GM19240 (cell line): ENCODE measurements around the gene SLC6A9.
A peak's percentile ranks its signal among the peaks of the same experiment; 100 is the strongest.

Experiments
- DNase-seq: peaks from one replicate; pipeline ENCODE4 v3.0.0; 2011; ENCODE audit warnings: low spot score; ENCODE audit not compliant: insufficient read length

SLC6A9 gene

DNA sequence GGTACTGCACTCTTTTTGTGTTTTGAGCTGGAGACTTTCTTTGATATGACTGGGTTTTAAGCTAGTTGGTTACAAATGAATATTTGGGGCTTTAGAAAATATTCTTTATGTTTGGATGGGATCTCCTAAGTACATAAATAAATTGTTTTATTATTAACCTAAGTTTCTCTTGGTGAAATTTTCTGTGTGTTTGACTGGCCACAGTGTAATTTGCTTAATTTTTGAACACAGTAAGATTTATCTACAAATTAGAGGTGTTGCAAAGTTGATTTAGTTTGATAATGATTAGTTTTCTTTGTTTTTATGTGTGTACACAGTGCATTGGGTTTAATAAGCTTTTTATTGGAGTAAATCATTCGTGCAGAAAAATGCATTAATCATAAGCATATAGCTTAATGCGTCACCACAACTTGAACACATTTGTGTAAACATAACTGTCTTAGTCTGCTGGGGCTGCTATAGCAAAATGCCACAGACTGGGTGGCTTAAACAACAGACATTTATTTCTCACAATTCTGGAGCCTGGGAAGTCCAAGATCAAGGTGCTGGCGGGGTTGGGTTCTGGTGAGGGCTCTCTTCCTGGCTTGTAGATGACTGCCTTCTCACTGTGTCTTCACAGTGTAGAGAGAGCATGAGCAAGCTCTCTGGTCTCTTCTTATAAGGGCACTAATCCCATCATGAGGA, 17.4 kb upstream of the SLC6A9 start:
- DNase-seq: no peak

DNA sequence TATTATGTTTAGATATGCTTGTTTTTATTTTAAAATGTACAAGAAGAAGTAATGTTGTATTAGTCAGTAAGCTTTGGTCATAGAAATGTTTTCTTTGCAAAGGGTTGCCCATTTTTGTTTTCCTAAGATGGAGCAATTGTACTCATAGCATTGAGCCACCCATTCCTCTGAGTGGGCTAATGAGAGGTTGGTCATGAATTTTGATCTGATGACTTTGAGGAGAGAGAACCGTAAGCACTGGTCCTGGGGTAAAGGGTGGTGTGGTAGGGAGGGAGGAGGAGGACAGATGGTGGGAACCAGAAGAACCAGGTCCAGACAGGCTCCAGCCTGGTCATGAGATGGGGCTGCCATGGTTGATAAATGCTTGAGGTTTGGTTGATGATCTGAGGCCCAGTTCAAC, 15.9 kb upstream of the SLC6A9 start:
- DNase-seq: no peak

DNA sequence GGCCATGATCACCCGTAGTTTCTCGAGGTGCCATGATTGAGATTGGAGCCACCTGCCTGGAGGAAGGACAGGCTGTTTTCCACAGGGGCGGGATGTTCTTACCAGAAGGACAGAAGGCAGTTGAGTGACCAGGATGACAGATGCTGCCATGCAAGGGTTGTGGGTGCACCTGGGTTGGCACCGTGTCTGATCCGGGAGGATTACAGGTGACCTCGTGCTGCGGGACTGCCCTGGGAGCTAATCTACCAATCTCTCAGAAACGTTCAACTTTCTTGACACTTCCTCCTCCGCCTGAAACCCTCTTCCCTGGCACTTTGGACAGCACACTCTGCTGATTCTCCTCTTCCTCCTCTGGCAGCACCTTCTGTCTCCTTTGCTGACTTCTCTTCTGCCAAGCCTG, 13.8 kb upstream of the SLC6A9 start:
- DNase-seq: no peak

DNA sequence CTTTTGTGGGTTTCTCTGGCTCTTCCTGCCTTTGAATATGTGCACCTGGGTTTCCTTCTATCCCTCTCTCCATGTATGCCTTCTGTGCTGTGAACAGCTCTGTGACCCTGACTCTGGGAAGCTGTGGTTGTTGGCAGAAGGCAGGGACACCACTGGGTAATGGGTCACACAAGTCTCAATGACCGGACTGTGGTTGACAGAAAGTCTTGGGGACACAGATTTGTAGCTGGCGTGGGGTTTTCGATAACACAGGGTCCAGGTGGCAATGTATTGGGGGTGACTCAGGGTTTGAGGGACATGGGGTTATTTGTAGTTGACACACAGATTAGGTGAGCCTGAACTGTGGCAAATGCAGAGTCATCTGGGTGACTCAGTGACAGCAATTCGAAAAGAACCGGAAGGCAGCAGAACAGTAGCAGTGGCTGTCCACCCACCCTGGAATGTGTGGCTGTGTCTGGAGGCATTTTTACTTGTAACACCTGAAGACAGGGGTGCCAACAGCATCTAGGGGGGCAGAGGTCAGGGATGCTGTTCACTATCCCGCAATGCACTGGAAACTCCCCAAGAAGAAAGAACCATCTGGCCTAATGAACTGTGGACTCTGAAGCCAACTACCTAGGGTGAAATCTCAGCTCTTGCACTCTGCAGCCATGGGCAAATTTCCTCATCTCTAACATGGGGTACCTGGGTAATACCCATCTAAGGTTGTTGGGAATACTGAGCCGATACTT, 13.0 kb upstream of the SLC6A9 start:
- no peak for DNase-seq

DNA sequence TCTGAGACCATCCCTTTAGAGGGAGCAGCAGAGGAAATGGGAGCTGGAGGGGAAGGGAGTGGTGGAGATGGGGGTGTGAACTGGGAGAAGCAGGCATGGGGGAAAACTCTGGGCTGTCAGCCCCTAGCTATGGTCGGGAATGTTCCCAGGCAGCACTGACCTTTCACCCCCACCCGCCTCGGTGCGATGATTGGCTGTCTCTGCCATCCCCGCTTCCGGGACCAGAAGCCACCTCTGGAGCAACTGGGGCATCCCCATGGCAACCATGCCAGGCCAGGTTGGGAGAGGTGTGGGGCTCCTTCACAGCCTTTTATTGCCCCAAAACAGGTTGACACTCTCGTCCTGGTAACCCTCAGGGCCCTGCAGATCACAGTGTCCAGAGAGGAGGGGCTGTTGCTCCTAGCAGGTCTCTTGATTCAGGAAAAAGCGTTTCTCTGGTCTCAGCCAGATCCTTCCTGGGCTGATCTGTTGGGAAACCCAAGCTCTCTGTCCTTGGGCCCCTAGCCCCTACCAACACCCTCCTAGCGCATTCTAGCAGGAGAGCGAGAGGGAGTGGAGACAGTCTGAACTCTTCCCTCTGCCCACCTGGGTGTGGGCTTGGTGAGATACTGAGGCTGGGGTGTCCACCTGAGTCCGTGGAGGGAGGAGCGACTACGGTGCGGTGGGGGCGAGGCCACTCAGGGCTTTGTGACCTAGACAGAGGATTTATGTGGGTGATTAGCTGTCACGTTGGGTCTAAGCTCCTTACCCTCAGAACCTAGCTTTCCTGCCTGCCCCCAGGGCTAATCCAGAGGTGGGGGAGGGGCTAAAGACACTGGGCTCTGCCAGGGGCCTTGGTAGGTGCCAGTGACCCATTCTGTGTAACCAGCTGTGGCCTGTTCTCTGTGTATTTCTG, 12.2 kb upstream of the SLC6A9 start:
- no peak for DNase-seq

DNA sequence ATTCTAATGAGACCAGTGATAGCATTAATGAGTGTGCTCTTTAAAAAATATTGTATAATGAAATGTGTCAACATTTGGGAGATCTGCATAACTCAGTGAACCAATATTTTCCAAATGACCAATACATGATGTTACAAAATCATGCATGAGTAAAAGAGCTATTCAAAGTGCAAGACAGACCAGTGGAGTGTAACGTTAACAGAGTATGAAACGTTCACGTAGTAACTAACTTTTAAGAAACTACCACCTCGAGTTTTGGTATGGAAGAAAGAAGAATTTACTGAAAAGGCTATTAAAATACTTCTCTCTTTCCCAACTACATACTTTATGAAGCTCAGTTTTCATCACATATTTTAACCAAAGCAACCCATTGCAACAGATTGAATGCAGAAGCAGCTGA, 9.6 kb upstream of the SLC6A9 start:
- DNase-seq: no peak

DNA sequence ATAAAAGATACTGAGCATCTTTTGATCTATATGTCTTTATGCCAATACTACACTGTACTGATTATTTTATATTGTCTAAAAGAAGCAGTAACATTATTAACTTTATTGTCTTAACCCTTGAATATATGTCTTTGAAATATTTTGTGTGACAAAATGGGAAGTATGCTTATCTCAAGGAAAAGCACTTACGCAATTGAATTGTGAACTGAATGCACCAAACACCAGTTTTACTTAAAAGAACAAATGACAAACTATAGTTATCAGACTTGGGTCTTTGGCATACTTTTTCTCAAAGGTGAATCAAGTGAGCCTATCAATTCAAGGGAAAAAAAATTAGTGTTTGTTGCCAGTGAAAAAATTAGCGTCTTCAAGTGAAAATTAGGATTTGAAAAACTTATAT, 9.2 kb upstream of the SLC6A9 start:
- DNase-seq: no peak

DNA sequence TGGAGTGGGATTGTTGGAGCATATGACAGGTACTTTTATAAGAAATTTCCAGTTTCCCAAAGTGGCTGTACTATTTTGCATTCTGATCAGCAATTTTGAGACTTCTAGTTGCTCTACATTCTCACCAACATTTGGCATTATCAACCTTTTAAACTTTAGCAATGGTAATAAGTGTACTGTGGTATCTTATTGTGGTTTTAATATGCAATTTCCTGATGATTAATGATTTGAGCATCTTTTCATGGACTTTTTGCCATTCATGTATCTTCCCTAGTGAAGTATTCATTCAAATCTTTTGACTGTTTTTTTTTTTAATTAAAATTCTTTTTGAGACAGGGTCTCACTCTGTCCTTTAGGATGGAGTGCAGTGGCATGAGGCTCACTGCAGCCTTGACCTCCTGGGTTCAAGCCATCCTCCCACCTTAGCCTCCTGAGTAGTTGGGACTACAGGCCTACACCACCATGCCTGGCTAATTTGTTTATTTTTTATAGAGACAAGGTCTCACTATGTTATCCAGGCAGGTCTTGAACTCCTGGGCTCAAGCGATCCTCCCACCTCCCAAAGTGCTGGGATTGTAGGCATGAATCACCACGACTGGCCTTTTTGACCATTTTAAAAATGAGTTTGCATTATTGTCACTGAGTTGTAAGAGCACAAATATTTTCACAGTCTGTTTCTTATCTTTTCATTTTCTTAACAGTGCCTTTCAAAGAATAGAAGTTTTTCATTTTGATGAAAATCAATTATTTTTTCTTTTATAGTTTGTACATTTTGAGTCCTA, 7.8 kb upstream of the SLC6A9 start:
- DNase-seq: no peak

DNA sequence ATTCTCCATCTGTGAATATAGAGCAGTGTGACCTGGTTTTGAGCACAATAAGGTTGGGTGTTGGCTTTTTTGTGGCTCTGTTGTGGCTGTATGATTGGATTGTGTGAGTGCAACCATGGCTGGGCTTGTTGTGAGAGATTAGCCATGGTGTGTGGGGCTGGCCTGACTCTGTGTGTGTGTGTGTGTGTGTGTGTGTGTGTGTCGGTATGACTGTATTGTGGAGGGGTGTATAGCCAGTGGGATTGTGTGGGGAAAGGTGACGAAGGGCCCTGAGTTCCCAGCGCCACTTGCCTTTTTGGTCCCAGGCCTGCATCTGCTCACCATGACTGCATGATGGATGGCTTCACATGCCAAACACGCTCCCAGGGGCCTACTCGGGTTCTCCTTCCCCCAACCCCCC, 5.9 kb upstream of the SLC6A9 start:
- no peak for DNase-seq

DNA sequence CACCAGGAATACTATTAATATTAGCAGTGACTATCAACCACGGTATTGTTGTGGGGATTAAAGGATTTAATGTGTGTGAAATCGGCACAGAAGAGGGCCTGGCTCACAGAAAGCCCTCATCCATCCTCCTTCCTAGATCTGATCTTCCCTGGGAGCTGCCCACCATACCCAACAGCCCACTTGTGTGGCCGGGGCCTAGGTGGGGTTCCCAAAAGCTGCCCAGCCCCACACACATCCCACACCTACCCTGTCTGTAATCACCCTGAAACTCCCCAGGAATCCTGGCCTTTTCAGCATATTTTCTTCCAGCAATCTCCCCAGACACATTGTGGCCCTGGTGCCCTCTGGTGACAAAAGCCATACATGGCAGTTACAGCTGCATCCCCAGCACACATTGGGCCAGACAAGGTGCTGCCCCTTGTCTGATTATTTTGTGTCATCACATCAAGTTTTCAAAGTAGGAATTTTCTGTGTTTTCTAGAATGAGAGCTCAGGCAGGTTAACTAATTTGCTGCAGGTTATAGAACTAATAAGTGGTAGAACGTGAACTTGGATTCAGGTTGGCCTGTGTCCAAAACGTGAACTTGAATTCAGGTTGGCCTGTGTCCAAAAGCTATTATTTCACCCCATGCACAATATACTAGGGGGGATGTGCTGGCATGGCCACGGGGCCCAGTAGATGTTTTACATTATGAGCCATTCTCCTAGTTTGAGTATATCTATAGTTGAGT, 5.3 kb upstream of the SLC6A9 start:
- no peak for DNase-seq

DNA sequence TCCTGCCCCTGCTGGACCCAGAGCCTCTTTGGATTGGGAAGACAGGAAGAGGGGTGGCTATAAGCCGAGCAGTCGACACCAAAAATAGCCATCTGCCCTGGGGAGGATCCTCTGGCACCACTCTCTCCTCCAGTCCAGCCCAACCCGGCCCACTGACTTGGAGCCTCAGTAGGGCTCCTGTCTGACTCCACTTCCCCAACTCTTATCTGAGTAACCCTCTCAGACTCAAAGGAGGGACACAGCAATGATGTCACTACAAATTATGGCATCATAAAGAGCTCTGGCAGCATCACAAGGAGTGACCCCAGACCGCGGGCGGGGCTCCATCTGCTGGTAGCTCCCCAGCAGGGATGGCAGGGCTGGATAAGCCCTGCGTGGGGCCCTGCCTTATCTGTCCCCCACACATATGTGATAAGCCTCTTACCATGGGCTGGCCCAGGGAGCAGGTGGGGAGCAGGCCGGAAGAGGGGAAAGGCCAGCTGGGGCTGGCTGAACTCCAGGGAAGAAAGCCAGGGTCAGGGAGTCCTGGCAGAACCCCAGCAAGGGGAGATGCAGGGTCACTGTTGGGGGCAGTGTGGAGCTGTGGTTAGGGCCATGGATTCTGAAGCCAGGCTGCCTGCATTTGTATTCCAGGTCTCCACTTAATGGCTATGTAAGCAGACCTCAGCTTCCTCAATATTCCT, 4.6 kb upstream of the SLC6A9 start:
- DNase-seq: no peak

DNA sequence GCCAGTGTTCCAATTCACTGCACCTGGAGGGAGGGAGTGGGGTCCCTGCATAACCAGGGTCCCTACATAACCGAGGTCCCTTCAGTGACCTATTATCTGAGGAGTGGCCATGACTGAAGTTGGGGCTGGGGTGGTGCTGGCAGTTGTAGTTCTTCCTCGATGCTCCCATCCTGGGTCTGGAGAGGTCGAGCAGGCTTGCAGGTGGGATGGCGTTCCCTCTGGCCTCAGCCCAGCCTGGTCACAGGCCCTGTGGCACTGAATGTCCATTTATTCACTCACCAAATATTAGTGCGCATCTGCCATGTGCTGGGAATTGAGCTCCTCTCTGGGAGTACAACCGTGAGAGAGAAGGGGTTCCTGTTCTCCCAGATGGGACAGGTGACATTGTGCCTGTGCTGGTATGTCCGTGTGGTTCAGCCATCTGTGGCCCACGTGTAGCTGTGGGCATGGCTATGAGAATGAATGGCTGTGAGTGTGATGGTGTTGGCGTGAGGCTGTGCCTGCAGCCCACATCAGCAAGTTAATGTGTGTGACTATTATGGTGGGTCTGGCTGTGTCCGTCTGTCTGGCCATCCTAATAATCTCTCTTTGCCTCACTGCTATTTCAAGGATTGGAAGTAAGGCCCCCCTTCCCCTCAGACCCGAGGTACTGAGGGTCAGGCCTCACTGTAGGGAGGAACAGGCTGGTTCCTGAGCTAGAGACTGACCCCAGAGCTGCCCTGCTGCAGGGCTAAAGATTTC, 3.9 kb upstream of the SLC6A9 start:
- no peak for DNase-seq

DNA sequence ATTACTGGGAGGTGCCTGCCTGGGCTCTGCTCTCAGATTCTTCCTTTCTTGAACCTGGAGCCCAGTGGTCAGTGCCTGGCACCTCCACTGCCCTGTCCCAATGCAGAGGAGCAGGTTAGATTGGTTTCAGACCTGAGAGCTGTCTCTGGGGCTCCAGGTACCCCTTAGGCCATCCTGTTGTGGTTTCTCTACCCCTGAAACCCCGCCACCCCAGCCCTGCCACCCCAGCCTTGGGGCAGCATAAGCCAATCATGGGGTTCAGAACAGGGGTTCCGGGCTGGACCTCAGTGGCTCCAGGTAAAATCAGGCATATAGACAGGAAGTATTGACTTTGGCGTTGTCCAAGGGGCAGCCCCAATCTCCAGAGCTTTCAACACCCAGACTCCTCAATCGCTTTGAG, 3.2 kb upstream of the SLC6A9 start:
- DNase-seq: no peak

DNA sequence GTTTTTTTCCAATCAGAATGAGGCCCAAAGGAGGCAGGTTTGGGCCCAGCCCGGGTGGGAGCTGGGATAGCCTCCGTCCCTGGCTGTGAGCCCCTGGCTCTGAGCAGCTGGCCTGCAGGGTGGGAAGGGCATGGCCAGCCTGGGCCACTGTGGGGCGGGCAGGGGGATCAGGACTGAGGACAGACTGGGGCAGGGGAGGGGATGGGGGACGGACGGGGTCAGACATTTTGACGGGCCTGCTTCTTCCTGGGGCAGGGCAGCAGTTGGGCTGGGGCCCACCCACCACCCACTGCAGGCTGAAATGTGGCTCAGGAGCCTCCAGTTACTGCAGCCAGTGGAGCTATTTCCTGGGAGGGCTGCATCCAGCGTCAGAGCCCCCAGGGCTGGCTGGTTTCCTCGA, 2.5 kb upstream of the SLC6A9 start:
- no peak for DNase-seq

DNA sequence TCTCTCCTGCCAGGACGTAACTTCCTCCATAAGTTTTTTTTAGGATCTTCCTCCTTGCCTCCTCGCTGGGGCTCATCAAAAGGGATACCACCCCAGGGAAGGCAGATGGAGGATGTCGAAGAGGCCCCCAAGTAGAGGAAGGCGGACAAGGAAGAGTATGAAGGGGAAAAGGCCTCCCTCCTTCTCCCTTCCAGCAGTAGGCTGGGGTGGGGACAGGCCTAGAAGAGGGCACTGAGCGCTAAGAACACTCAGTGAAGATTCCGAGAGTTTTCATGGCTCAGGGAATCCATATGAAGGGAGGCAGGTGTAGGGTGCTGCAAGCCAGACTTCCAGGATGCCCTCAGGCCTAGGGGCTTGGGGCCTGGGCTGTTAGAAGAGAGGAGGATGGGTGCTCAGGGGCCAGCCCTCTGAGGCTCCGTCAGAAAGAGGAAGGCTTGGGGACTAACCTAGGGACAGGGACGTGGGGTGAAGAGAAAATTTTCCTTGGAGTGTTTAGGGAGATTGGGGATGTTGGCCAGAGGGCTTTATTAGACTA, 1.8 kb upstream of the SLC6A9 start:
- DNase-seq: no peak

DNA sequence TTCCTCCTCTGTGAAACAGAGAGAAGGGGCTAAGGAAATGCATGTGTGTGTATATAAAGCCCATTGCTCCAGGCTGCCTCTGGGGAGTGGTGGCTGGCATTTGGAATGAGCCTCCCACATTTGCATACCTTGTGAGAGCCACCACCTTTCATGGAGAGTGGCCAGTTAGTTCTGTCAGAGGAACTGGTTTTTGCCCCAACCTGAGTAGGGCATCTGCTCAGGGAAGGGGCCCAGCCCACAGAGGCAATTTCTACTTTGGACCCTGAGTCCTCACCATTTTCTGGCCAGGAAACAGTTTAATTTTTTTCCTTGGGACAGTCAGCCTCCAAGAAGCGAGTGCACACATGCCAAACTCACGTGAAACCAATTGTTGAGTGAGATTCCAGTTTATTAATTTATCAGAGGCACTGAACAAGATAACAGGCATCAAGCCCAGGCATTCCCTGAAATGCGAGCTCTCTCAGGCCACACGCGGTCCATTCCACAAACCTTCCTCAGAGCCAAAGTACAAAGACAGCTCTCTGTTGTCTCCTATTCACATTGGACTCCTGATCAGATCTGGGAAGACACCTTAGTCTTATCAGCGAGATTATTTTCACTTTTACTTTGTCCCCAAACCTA, 1.0 kb upstream of the SLC6A9 start:
- no peak for DNase-seq

DNA sequence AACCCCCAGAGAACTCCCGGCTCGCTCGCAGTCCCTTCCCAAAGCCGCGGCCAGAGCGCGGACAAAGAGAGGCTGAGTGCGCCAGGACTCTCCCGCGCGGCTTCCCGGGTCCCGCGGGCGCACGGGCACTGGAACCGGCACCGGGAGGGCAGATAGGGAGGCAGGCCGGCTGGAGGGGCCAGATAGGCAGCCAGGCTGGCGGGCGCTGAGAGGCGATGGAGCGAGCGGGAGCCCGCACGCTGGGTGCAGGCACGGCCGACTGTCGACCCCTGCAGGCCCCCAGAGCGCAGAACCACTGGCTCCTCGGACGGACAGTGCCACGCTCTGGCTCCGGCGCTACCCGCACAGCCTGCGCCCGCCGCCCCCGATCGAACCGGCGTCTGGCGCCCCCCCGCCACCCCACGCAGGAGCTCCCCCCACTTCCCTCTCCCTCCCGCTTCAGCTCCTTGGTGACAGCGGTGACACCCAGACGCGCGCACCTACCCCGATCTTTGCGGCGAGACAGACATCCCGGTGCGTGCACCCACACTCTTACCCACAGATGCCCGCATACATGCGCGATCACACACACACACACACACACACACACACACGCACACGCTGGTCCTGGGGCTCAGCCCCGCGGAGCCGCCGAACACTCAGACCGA, 534 bp downstream of the SLC6A9 start:
- no peak for DNase-seq

DNA sequence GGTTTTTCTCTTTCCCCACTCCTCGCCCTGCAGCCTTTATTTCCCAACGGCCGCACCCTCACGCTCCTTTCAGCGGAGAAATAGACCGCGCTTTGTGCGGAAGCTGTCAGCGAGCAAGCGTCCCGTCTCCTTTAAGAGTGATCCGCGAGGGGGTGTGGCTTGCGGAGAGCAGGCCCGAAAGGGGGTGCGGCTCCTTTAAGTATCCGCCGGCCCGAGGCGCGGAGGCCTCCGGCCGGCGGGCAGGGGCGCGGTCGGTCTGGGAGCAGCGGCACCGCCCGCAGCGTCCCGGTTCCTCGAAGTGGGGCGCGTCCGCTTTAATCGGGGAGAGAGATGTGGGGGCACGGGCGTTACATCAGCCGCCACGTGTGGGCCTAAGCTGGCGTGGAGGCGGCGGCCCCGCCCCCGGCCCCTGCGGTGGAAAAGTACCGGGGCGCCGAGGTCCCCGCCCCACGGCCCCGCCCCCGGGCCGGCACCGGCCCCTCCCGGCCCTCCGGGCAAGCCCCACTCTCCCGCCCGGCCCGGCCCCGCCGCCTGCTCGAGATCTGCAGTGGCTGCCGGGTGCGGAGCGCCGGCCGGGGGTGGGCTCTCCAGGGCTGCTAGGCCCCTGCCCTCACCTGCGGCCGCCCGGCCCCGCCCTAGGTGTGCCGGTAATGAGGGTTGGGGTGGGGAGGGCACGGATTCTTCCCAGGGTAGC, 1.2 kb downstream of the SLC6A9 start:
- peak; percentile 87 for DNase-seq
